Measurements from ENCODE around the gene UBE2A. TPM values are rescaled to one million over a fixed set of nuclear protein-coding genes. Genes with fewer than 3 reads are reported as not detected.

UBE2A gene
- total and polyA plus RNA-seq, 2 of the 13 experiments (the other 11 are each of a cell fraction or from before 2014, with no cell fraction given): 17.0 to 30.5 TPM

GRCh38 chrX:119607018-119607389 is 32.6 kb downstream of the UBE2A start:
- peaks cover 26% of the 10 kb centered on the region for H3K4me1 ChIP-seq (ENCODE audit: insufficient read depth, low read length)
- BruUV-seq (replicated peaks): no TSS peak
- H3K4me3 ChIP-seq (replicated peaks in 1 of 3; ENCODE audit: insufficient read depth in 1 of 3, low read depth in 2 of 3, low read length in 3 of 3): peak overlapping the region; percentile 76 to 89 (median 82); a peak in 5 of 6 replicates
- H3K9ac ChIP-seq (ENCODE audit: insufficient read depth, low read depth, low read length): peak overlapping the region; percentile 90
- H3K27ac ChIP-seq (ENCODE audit: extremely low read length, insufficient read depth, low read length): peak overlapping the region; percentile 83
- CTCF ChIA-PET (ENCODE audit: low intra/inter-chr PET ratio, low total read pairs): no interaction called here
- FAIRE-seq (peak; percentile 8), ATAC-seq (peak; percentile 36), DNase-seq (ENCODE audit: low spot score) (no peak)
- peak; percentile 88 for TF ChIP-seq ZKSCAN1 (IDR thresholded peaks at IDR 0.05; ENCODE audit: low read length)
- TF ChIP-seq GTF3A (CRISPR knock-in tag; conservative IDR thresholded peaks at IDR 0.05): no peak
- TF ChIP-seq KAT8 (CRISPR knock-in tag; IDR thresholded peaks at IDR 0.05): no peak
- TF ChIP-seq STAT5B (CRISPR knock-in tag; IDR thresholded peaks at IDR 0.05): no peak
- TF ChIP-seq HOXA7 (CRISPR knock-in tag; IDR thresholded peaks at IDR 0.05): no peak
- no peak for TF ChIP-seq ZNF232 (CRISPR knock-in tag; IDR thresholded peaks at IDR 0.05; ENCODE audit: borderline replicate concordance)
- no peak for TF ChIP-seq ZNF101 (CRISPR knock-in tag; IDR thresholded peaks at IDR 0.05; ENCODE audit: borderline replicate concordance, low read depth)
- no peak for TF ChIP-seq IRX3 (CRISPR knock-in tag; IDR thresholded peaks at IDR 0.05; ENCODE audit: borderline replicate concordance, low read depth)
- no peak for TF ChIP-seq ZBTB7B (CRISPR knock-in tag; IDR thresholded peaks at IDR 0.05)
- TF ChIP-seq MTA1 (CRISPR knock-in tag; IDR thresholded peaks at IDR 0.05; ENCODE audit: borderline replicate concordance): no peak
- peak; percentile 56; the same call in 1 of the 2 replicates for TF ChIP-seq ZNF652 (CRISPR knock-in tag; IDR thresholded peaks at IDR 0.05; ENCODE audit: borderline replicate concordance, low read depth)
- TF ChIP-seq STAG1 (CRISPR knock-in tag; IDR thresholded peaks at IDR 0.05): no peak
- no peak for TF ChIP-seq ZNF230 (CRISPR knock-in tag; IDR thresholded peaks at IDR 0.05)
- H4K20me1 ChIP-seq (ENCODE audit: insufficient read depth, low read length): 0 out of 2 replicates have a peak, but pooled peaks cover 6% of the 10 kb centered on the region
- 10% methylated on average over 6 of the region's 7 CpGs for WGBS (ENCODE audit: low lambda C conversion rate)
- POLR2A ChIA-PET: interaction anchor here (0.6 kb wide), 1 partner anchor 86 kb away, joined by 3 read pairs; the partner anchor contains the start of gene SEPTIN6
- H3K36me3 ChIP-seq (replicated peaks in 1 of 2; ENCODE audit: control insufficient read depth in 1 of 2, insufficient read depth in 2 of 2, low read length in 2 of 2): no peaks in the 10 kb centered on the region
- no peaks in the 10 kb centered on the region for H3K9me3 ChIP-seq (ENCODE audit: low read length)
- H2AFZ ChIP-seq (ENCODE audit: low read length): peak overlapping the region; percentile 88
- in situ Hi-C loops (cut with HindIII; ENCODE audit: extremely low pct_ligation_motif_present, low pct_unique_long_range_greater_than_20kb): no loop called here
- intact Hi-C loops (cut with micrococcal nuclease; ENCODE audit: unreplicated experiment): loop anchor here (1.0 kb wide), 1 partner anchor 150 kb away; no protein-coding TSS in a partner anchor
- no peaks in the 10 kb centered on the region for H3K27me3 ChIP-seq (ENCODE audit: control insufficient read depth in 1 of 2, insufficient read depth in 2 of 2, low read length in 2 of 2)
- peaks cover 34% of the 10 kb centered on the region for H3K79me2 ChIP-seq (ENCODE audit: insufficient read depth, low read length)
- peak overlapping the region; percentile 88 for H3K4me2 ChIP-seq (ENCODE audit: low read depth, low read length)

All from HepG2 (cell line).